ENCODE results near the gene USF2.

USF2 gene

GRCh38 chr19:35246466-35247092, 22.2 kb upstream of the USF2 start:
- DNase-seq (no peak), ATAC-seq (no peak)

- ATAC-seq (peak; percentile 48), DNase-seq (peak; percentile 71)
Measured at GRCh38 chr19:35247526-35248309, 21.0 kb upstream of the USF2 start.

GRCh38 chr19:35248310-35249145, 20.2 kb upstream of the USF2 start, which contains the start of gene LSR:
Gene LSR, plus strand, starts transcription at chr19:35249002. Its CDS starts 21 bp downstream, at chr19:35249023.
- DNase-seq (peak; percentile 79), ATAC-seq (peak; percentile 93)

- DNase-seq (no peak), ATAC-seq (no peak)
Measured at GRCh38 chr19:35249146-35249847, 19.5 kb upstream of the USF2 start.

GRCh38 chr19:35249848-35250711, 18.7 kb upstream of the USF2 start:
- ATAC-seq (no peak), DNase-seq (peak; percentile 5)

- ATAC-seq, result no peak
- DNase-seq, result no peak
Measured at GRCh38 chr19:35251456-35251855, 17.3 kb upstream of the USF2 start.

GRCh38 chr19:35253316-35254286, 15.2 kb upstream of the USF2 start:
- ATAC-seq, result no peak
- DNase-seq, result no peak

- DNase-seq (no peak), ATAC-seq (no peak)
Measured at GRCh38 chr19:35254341-35255297, 14.1 kb upstream of the USF2 start.

- no peak for ATAC-seq
Measured at GRCh38 chr19:35256566-35256965, 12.2 kb upstream of the USF2 start.

GRCh38 chr19:35257113-35257461, 11.7 kb upstream of the USF2 start:
- no peak for DNase-seq
- no peak for ATAC-seq

More at GRCh38 chr19:35256566-35256965, 12.2 kb upstream of the USF2 start:
- DNase-seq, result no peak

GRCh38 chr19:35260694-35261304, 8.0 kb upstream of the USF2 start:
- DNase-seq (peak; percentile 1), ATAC-seq (no peak)

- peak; percentile 3 for DNase-seq
- no peak for ATAC-seq
Measured at GRCh38 chr19:35261356-35262100, 7.2 kb upstream of the USF2 start.

GRCh38 chr19:35262101-35262761, 6.5 kb upstream of the USF2 start:
- ATAC-seq, result no peak
- DNase-seq, result peak; percentile 2

- ATAC-seq (no peak), DNase-seq (no peak)
Measured at GRCh38 chr19:35264268-35265125, 4.3 kb upstream of the USF2 start.

- DNase-seq, result no peak
- no peak for ATAC-seq
Measured at GRCh38 chr19:35265126-35265899, 3.4 kb upstream of the USF2 start.
